HEK293 (cell line): ENCODE data around the gene SEC61A2.

Source experiments
- CTCF ChIP-seq: fragments of 450-650 bp; formaldehyde crosslinking; IDR thresholded peaks from 2 replicates; pipeline ENCODE4 v1.5.1; 2016; ENCODE audit warnings: missing biosample characterization, missing genetic modification characterization
- REST ChIP-seq: fragments of 450-650 bp; formaldehyde crosslinking; IDR thresholded peaks from 2 replicates; pipeline ENCODE4 v1.5.1; 2016; ENCODE audit warnings: missing biosample characterization, missing genetic modification characterization
- YY1 ChIP-seq: fragments of 450-650 bp; formaldehyde crosslinking; IDR thresholded peaks from 2 replicates; pipeline ENCODE4 v1.5.1; 2018; ENCODE audit warnings: missing biosample characterization, missing genetic modification characterization
- ZNF169 ChIP-seq: fragments of 450-650 bp; formaldehyde crosslinking; IDR thresholded peaks from 2 replicates; pipeline ENCODE4 v1.5.1; 2016; ENCODE audit warnings: missing biosample characterization, missing genetic modification characterization
- ZNF248 ChIP-seq: fragments of 450-650 bp; formaldehyde crosslinking; IDR thresholded peaks from 2 replicates; pipeline ENCODE4 v1.5.1; 2017; ENCODE audit warnings: missing biosample characterization, missing genetic modification characterization
- ZNF350 ChIP-seq: fragments of 450-650 bp; formaldehyde crosslinking; IDR thresholded peaks from 2 replicates; pipeline ENCODE4 v1.5.0; 2017; ENCODE audit warnings: missing biosample characterization, mild to moderate bottlenecking, missing genetic modification characterization
- ZNF510 ChIP-seq: fragments of 450-650 bp; formaldehyde crosslinking; IDR thresholded peaks from 2 replicates; pipeline ENCODE4 v1.5.1; 2018; ENCODE audit warnings: mild to moderate bottlenecking, missing genetic modification characterization, missing biosample characterization; ENCODE audit not compliant: insufficient replicate concordance
- ZNF555 ChIP-seq: fragments of 450-650 bp; formaldehyde crosslinking; conservative IDR thresholded peaks from 2 replicates; pipeline ENCODE4 v1.5.1; 2017; ENCODE audit warnings: missing biosample characterization, mild to moderate bottlenecking, missing genetic modification characterization, inconsistent platforms
- ZNF677 ChIP-seq: fragments of 450-650 bp; IDR thresholded peaks from 2 replicates; pipeline ENCODE4 v1.5.0; 2018; ENCODE audit warnings: missing biosample characterization, mild to moderate bottlenecking, missing genetic modification characterization, moderate library complexity
- ZXDB ChIP-seq: fragments of 450-650 bp; formaldehyde crosslinking; IDR thresholded peaks from 2 replicates; pipeline ENCODE4 v1.5.1; 2016; ENCODE audit warnings: missing biosample characterization, missing genetic modification characterization

GRCh38 chr10:12091421-12091820 lies 38.1 kb upstream of the SEC61A2 start:
- TF ChIP-seq ZNF350 (tag by site-specific recombination) (no peak), CTCF (no peak), YY1 (tag by site-specific recombination) (no peak), REST (no peak), ZNF510 (tag by site-specific recombination) (no peak), ZNF248 (tag by site-specific recombination) (no peak), ZNF169 (tag by site-specific recombination) (no peak), ZNF677 (tag by site-specific recombination) (no peak), ZXDB (tag by site-specific recombination) (no peak), ZNF555 (tag by site-specific recombination) (no peak)
